ENCODE data around the gene NBEAL2. TPM values are rescaled to one million over a fixed set of nuclear protein-coding genes. Genes with fewer than 3 reads are reported as not detected.

NBEAL2 gene
- total and polyA plus RNA-seq, 10 of the 15 experiments (the other 5 are each of a cell fraction or from before 2014, with no cell fraction given), result 0.07 to 127 (median 29.4) TPM

GRCh38 chr3:47008851-47009224 lies 29.4 kb downstream of the NBEAL2 start (continued):
- TF ChIP-seq ZBTB4 (CRISPR knock-in tag; IDR thresholded peaks at IDR 0.05) (no peak), BHLHE40 (IDR thresholded peaks at IDR 0.05; ENCODE audit: borderline replicate concordance in 1 of 2, low read depth in 2 of 2, low read length in 1 of 2) (no peak), PML (IDR thresholded peaks at IDR 0.05; ENCODE audit: low read length) (no peak), POU2F2 (IDR thresholded peaks at IDR 0.05; ENCODE audit: borderline replicate concordance, low read depth, low read length) (no peak), CHD2 (IDR thresholded peaks at IDR 0.05; ENCODE audit: borderline replicate concordance, low read depth, low read length) (no peak)

GRCh38 chr3:47009225-47010110 lies 30.0 kb downstream of the NBEAL2 start:
- peak overlapping the region; percentile 36; the same call in 1 of the 2 replicates for H3K4me3 ChIP-seq
- H4K20me1 ChIP-seq (ENCODE audit: control insufficient read depth, insufficient read depth), result no peaks in the 10 kb centered on the region
- CTCF ChIA-PET, result interaction anchor here (0.6 to 1.2 kb wide), 4 partner anchors 12 to 210 kb away, joined by 3 to 5 read pairs (median 3); no protein-coding TSS in a partner anchor
- in situ Hi-C loops (cut with MboI) (no loop called here), intact Hi-C loops (cut with micrococcal nuclease; ENCODE audit: unreplicated experiment) (loop anchor here (2.0 to 10.0 kb wide), 2 partner anchors 211 to 305 kb away; partner anchors contain the start of gene TMIE)
- no TSS peak for BruUV-seq (replicated peaks)
- peak overlapping the region; percentile 19; the same call in 1 of the 2 replicates for H2AFZ ChIP-seq (ENCODE audit: control insufficient read depth, low read depth, low read length)
- RAD21 ChIA-PET (ENCODE audit: unreplicated experiment), result interaction anchor here (0.7 kb wide), 1 partner anchor 29 kb away, joined by 4 read pairs; no protein-coding TSS in a partner anchor
- no peaks in the 10 kb centered on the region for H3K79me2 ChIP-seq (ENCODE audit: control insufficient read depth, insufficient read depth, low read length)
- H3K4me2 ChIP-seq (ENCODE audit: control insufficient read depth, insufficient read depth), result peak overlapping the region; percentile 81
- H3K9ac ChIP-seq (ENCODE audit: control insufficient read depth, insufficient read depth, low read length), result peak overlapping the region; percentile 66; the same call in 1 of the 2 replicates
- peaks cover 11 to 32% of the 10 kb centered on the region in 2 experiments; a peak in 3 of 4 replicates for H3K36me3 ChIP-seq (ENCODE audit: control insufficient read depth in 2 of 2, insufficient read depth in 2 of 2, low read length in 1 of 2)
- peak; percentile 41 for FAIRE-seq
- POLR2A ChIA-PET, result interaction anchor here (0.5 to 1.2 kb wide), 3 partner anchors 25 to 83 kb away, joined by 3 to 4 read pairs (median 3); no protein-coding TSS in a partner anchor
- H3K9me3 ChIP-seq (replicated peaks; ENCODE audit: control insufficient read depth, insufficient read depth, low read length), result no peaks in the 10 kb centered on the region
- peak; percentile 40 for DNase-seq (ENCODE audit: low read depth, low spot score)
- H3K27ac ChIP-seq (ENCODE audit: control insufficient read depth, insufficient read depth), result peak overlapping the region; percentile 66
- WGBS (ENCODE audit: insufficient coverage, insufficient replicate concordance, low lambda C conversion rate, missing lambda C conversion rate), result 36% methylated on average over 81 of the region's 85 CpGs
- no peaks in the 10 kb centered on the region for H3K27me3 ChIP-seq (replicated peaks in 1 of 2; ENCODE audit: control insufficient read depth in 2 of 2, insufficient read depth in 2 of 2, low read length in 1 of 2)
- ATAC-seq, result peak; percentile 96
- peaks cover 5% of the 10 kb centered on the region; the same call in 1 of the 2 replicates for H3K4me1 ChIP-seq (ENCODE audit: control insufficient read depth, insufficient read depth, low read length)
- SMC1A ChIA-PET (ENCODE audit: uncharacterized antibody, unreplicated experiment), result interaction anchor here (0.8 to 1.2 kb wide), 3 partner anchors 10 to 219 kb away, joined by 3 read pairs; no protein-coding TSS in a partner anchor
- TF ChIP-seq FOXM1 (IDR thresholded peaks at IDR 0.05; ENCODE audit: low read depth, low read length) (no peak), EGR1 (IDR thresholded peaks at IDR 0.05; ENCODE audit: borderline replicate concordance in 1 of 2, low read depth in 2 of 2, low read length in 2 of 2) (no peak), BCL3 (IDR thresholded peaks at IDR 0.05; ENCODE audit: borderline replicate concordance, insufficient read depth, low read depth, low read length, poor library complexity, severe bottlenecking) (peak; percentile 45), FOXK2 (IDR thresholded peaks at IDR 0.05) (no peak), SMAD5 (IDR thresholded peaks at IDR 0.05; ENCODE audit: low read depth) (no peak), IRF3 (IDR thresholded peaks at IDR 0.05) (no peak), MTA3 (IDR thresholded peaks at IDR 0.05; ENCODE audit: borderline replicate concordance, low read length) (no peak; the same call in 1 of the 2 replicates), NR2C1 (IDR thresholded peaks at IDR 0.05) (no peak), RAD51 (IDR thresholded peaks at IDR 0.05) (no peak), SMARCA5 (IDR thresholded peaks at IDR 0.05) (no peak)

Measured in GM12878 (cell line).